NCI-H187 (cell line): ENCODE results near the gene NKTR.
A peak's percentile ranks its signal among the peaks of the same experiment; 100 is the strongest.
"Not testable (repeated sequence)": the region's sequence is repeated elsewhere in the genome, so short reads cannot be mapped to it uniquely, and the experiment has no call there.

ENCODE experiments used
- DNase-seq, 2 experiments: peaks; one replicate each; lab custom pipeline; 2025; lab: John Stamatoyannopoulos, UW

The NKTR gene

GRCh38 chr3:42600111-42600957 is at the start of gene NKTR:
Gene NKTR, plus strand, starts transcription at chr3:42600686. Its CDS starts 321 bp downstream, at chr3:42601007.
- DNase-seq = peak; percentile 95

GRCh38 chr3:42552830-42553229 is 47.7 kb upstream of the NKTR start:
- no peak for DNase-seq

- no peak for DNase-seq
Observed at GRCh38 chr3:42556089-42556632, 44.3 kb upstream of the NKTR start.

GRCh38 chr3:42556817-42557216 is 43.7 kb upstream of the NKTR start:
- not testable (repeated sequence) for DNase-seq

GRCh38 chr3:42557854-42558253 is 42.6 kb upstream of the NKTR start:
- DNase-seq = no peak

GRCh38 chr3:42562047-42562907 is 38.2 kb upstream of the NKTR start:
- no peak for DNase-seq

GRCh38 chr3:42569593-42570142 is 30.8 kb upstream of the NKTR start:
- DNase-seq = no peak

GRCh38 chr3:42572278-42572677 is 28.2 kb upstream of the NKTR start:
- DNase-seq = no peak

- DNase-seq = no peak
Observed at GRCh38 chr3:42575137-42575741, 25.2 kb upstream of the NKTR start.

- no peak for DNase-seq
Observed at GRCh38 chr3:42578054-42578453, 22.4 kb upstream of the NKTR start.

GRCh38 chr3:42579346-42579745 is 21.1 kb upstream of the NKTR start:
- not testable (repeated sequence) for DNase-seq

- no peak for DNase-seq
Observed at GRCh38 chr3:42581400-42581708, 19.1 kb upstream of the NKTR start.

GRCh38 chr3:42581709-42582473 is 18.6 kb upstream of the NKTR start, which contains the start of gene SEC22C:
Gene SEC22C, minus strand, starts transcription at chr3:42581967. Its CDS starts 12,921 bp downstream, at chr3:42569046.
- DNase-seq = peak; percentile 57 to 85

GRCh38 chr3:42582474-42583070 is 17.9 kb upstream of the NKTR start:
- DNase-seq = no peak

GRCh38 chr3:42588625-42589024 is 11.9 kb upstream of the NKTR start:
- no peak for DNase-seq

GRCh38 chr3:42589382-42590109 is 10.9 kb upstream of the NKTR start:
- DNase-seq = no peak

- DNase-seq = no peak
Observed at GRCh38 chr3:42590989-42591756, 9.3 kb upstream of the NKTR start.

GRCh38 chr3:42591811-42592210 is 8.7 kb upstream of the NKTR start:
- DNase-seq = no peak

GRCh38 chr3:42593635-42594034 is 6.9 kb upstream of the NKTR start:
- no peak for DNase-seq
